OCI-LY3 (cell line): ENCODE measurements around the gene STK17A.

Experiments
- EZH2phosphoT487 ChIP-seq: fragments of 200-600 bp; shearing (Covaris generic); IDR thresholded peaks from 2 replicates; pipeline ENCODE4 v1.6.1; 2018; ENCODE audit warnings: antibody characterized with exemption, mixed run types, low read depth
- TF ChIP-seq, protein P1 (sequence below): fragments of 200-600, 300-600 bp; sonication (generic); IDR thresholded peaks from 2 replicates; pipeline ENCODE4 v1.5.1; 2014; ENCODE audit warnings: antibody characterized with exemption, low read length, low read depth

DNA sequence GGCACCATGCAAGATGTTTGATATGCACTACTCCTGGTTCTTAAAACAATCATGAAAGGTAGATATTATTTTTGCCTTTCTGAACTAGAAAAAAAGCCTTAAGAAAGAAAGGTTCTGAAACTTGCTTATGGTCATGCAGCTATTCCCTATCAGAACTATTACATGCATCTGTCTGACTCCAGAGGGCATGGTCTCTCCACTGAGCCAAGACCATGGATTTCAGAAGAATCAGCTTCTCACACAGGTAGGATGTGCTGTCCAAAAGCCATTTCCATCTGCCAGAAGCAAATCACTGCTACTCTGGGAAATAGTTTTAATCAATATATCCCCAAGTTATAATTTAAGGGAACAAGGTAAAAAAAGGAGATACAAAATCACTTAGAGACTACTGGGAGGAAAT lies 69.5 kb downstream of the STK17A start:
- no peak for TF ChIP-seq EZH2phosphoT487
- TF ChIP-seq, protein P1, sequence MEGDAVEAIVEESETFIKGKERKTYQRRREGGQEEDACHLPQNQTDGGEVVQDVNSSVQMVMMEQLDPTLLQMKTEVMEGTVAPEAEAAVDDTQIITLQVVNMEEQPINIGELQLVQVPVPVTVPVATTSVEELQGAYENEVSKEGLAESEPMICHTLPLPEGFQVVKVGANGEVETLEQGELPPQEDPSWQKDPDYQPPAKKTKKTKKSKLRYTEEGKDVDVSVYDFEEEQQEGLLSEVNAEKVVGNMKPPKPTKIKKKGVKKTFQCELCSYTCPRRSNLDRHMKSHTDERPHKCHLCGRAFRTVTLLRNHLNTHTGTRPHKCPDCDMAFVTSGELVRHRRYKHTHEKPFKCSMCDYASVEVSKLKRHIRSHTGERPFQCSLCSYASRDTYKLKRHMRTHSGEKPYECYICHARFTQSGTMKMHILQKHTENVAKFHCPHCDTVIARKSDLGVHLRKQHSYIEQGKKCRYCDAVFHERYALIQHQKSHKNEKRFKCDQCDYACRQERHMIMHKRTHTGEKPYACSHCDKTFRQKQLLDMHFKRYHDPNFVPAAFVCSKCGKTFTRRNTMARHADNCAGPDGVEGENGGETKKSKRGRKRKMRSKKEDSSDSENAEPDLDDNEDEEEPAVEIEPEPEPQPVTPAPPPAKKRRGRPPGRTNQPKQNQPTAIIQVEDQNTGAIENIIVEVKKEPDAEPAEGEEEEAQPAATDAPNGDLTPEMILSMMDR, result no peak
